Measurements from ENCODE around the gene PLA2G4B.

Gene PLA2G4B

GRCh38 chr15:41869770-41870688 is 31.4 kb downstream of the PLA2G4B start:
- DNase-seq (ENCODE audit: low read depth in 2 of 2), result no peak

GRCh38 chr15:41870689-41871081 is 32.0 kb downstream of the PLA2G4B start:
- DNase-seq (ENCODE audit: low read depth in 2 of 2), result peak; percentile 28 to 53

- no peak for DNase-seq (ENCODE audit: low read depth in 2 of 2)
Observed at GRCh38 chr15:41871175-41871905, 32.7 kb downstream of the PLA2G4B start.

- no peak for DNase-seq (ENCODE audit: low read depth in 2 of 2)
Observed at GRCh38 chr15:41872166-41872747, 33.6 kb downstream of the PLA2G4B start.

GRCh38 chr15:41873711-41874110 is 35.1 kb downstream of the PLA2G4B start:
- DNase-seq (ENCODE audit: low read depth in 2 of 2), result no peak

GRCh38 chr15:41874736-41875135 is 36.1 kb downstream of the PLA2G4B start:
- DNase-seq (ENCODE audit: low read depth in 2 of 2), result no peak

GRCh38 chr15:41876007-41876406 is 37.4 kb downstream of the PLA2G4B start:
- no peak for DNase-seq (ENCODE audit: low read depth in 2 of 2)

- no peak for DNase-seq (ENCODE audit: low read depth in 2 of 2)
Observed at GRCh38 chr15:41876689-41877088, 38.0 kb downstream of the PLA2G4B start.

- no peak for DNase-seq (ENCODE audit: low read depth in 2 of 2)
Observed at GRCh38 chr15:41877631-41878354, 39.1 kb downstream of the PLA2G4B start.

- no peak for DNase-seq (ENCODE audit: low read depth in 2 of 2)
Observed at GRCh38 chr15:41878355-41878699, 39.7 kb downstream of the PLA2G4B start.

GRCh38 chr15:41879321-41879845 is 40.7 kb downstream of the PLA2G4B start:
- DNase-seq (ENCODE audit: low read depth in 2 of 2), result no peak

GRCh38 chr15:41880156-41880877 is 41.7 kb downstream of the PLA2G4B start:
- DNase-seq (ENCODE audit: low read depth in 2 of 2), result no peak

- DNase-seq (ENCODE audit: low read depth in 2 of 2), result no peak
Observed at GRCh38 chr15:41881086-41881485, 42.4 kb downstream of the PLA2G4B start.

GRCh38 chr15:41881550-41881919 is 42.9 kb downstream of the PLA2G4B start:
- DNase-seq (ENCODE audit: low read depth in 2 of 2), result no peak

- DNase-seq (ENCODE audit: low read depth in 2 of 2), result no peak
Observed at GRCh38 chr15:41881920-41882688, 43.5 kb downstream of the PLA2G4B start.

- DNase-seq (ENCODE audit: low read depth in 2 of 2), result no peak
Observed at GRCh38 chr15:41882689-41883483, 44.2 kb downstream of the PLA2G4B start.

GRCh38 chr15:41883484-41883825 is 44.8 kb downstream of the PLA2G4B start:
- DNase-seq (ENCODE audit: low read depth in 2 of 2), result no peak

GRCh38 chr15:41884458-41884857 is 45.8 kb downstream of the PLA2G4B start:
- no peak for DNase-seq (ENCODE audit: low read depth in 2 of 2)

GRCh38 chr15:41885321-41885720 is 46.7 kb downstream of the PLA2G4B start:
- no peak for DNase-seq (ENCODE audit: low read depth in 2 of 2)

- DNase-seq (ENCODE audit: low read depth in 2 of 2), result no peak
Observed at GRCh38 chr15:41885841-41886240, 47.2 kb downstream of the PLA2G4B start.

All from stimulated activated CD8-positive, alpha-beta memory T cell treated with anti-CD3 and anti-CD28 coated beads, Interleukin-7, amount 100 ng/mL, for 4 hours (primary cell).